NCI-H226 (cell line): Measurements from ENCODE around the gene MAOA.
"Not testable (repeated sequence)": the region's sequence is repeated elsewhere in the genome, so short reads cannot be mapped to it uniquely, and the experiment has no call there.

Experiments used
- DNase-seq: peaks from one replicate; pipeline ENCODE4 v3.0.0-alpha.2; 2015

Gene MAOA

DNA sequence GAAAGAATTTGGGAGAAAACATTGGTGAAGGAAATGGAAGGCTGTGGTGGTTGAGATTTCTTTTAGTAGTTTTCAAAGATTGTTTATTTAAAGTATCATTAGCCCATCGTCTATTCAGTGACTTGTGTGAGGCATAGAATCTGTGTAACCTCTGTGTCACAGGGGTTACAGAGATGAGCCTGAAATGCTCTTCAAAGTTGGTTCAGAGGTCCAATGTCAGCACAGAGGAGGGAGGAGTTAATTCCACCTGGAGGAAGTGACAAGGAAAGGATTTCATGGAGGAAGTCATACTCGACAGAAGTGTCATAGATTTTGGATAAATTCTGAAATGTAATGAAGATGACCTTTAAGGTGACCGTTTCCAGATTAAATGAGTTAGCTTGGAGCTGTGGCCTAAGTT is 8.2 kb downstream of the MAOA start:
- DNase-seq = no peak

DNA sequence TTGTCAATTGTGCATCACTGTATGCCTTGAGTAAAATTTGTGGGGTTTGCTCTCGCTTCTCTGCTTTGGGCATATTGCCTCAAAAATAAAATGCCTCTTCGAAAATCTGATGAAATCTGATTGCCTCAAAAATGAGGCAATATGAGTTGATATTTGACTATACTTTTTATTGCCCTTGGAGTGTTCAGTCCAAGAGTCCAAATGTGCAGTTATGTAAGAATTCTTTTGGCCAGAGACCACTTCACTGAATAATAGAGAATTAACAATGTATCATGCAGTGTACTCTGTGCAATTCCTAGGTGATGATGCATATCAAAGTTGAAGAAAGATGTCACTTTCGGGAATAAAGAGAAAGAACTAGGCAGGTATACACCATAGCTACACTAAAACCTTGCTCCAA is 8.6 kb downstream of the MAOA start:
- DNase-seq = no peak

DNA sequence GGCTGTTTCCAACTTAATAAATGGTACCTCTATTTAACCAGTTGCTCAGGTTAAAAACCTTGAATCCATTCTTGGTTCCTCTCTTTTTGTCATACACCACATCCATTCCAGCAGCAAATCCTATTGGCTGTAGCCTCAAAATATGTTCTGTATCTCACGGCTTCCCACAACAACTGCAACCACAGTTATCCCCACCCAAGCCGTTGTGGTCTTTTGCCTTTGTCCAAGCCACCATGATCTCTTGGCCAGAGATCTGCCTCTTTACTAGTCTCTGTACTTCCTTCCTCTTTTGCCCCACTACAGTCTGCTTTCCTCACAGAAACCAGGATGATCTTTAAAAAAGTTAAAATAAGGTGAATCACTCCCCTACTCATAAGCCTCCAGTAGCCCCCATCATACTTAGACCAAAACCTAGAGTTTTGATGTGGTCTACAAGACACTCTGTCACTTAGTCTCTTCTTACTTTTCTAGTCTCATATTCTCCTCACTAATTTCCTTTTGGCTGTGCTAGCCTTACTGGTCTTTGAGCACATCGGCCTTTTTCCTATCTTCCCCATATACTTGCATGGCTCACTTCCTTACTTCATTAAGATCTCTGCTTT is 10.3 kb downstream of the MAOA start:
- DNase-seq = no peak

DNA sequence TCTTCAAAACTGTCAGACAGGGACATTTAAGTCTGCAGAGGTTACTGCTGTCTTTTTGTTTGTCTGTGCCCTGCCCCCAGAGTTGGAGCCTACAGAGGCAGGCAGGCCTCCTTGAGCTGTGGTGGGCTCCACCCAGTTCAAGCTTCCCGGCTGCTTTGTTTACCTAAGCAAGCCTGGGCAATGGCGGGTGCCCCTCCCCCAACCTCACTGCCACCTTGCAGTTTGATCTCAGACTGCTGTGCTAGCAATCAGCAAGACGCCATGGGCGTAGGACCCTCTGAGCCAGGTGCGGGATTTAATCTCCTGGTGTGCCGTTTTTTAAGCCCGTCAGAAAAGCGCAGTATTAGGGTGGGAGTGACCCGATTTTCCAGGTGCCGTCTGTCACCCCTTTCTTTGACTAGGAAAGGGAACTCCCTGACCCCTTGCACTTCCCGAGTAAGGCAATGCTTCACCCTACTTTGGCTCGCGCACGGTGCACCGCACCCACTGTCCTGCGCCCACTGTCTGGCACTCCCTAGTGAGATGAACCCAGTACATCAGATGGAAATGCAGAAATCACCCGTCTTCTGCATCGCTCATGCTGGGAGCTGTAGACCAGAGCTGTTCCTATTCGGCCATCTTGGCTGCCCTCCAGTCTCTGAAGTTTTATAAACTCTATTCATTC is 20.0 kb downstream of the MAOA start:
- not testable (repeated sequence) for DNase-seq

DNA sequence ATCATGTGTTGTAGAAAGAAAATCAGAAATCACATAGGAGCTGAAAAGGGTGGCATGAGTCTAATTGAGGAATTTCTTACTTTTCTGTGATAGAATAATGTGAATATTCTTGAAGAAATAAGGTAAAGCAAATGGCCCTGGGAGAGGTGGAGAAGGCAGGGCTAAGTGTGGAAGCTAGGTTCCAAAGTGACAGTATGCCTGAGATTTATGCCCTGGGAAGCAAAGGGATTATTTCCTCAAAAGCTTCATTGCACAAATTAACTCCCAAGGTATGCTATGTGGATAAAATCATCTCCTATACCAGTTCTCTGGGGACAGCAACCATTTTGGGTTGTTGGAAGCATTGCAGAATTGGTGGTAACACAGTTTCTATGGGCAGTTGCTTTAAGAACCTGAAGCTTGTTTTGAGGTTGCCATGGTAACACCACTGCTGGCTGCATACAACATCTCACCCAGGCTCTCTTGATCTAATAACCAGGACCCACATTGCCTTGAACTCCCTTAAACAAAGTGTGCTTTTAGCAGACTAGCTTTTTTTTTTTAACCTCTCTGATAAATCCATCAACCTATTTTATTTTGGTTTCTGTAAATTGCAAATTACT is 21.0 kb downstream of the MAOA start:
- DNase-seq = no peak

DNA sequence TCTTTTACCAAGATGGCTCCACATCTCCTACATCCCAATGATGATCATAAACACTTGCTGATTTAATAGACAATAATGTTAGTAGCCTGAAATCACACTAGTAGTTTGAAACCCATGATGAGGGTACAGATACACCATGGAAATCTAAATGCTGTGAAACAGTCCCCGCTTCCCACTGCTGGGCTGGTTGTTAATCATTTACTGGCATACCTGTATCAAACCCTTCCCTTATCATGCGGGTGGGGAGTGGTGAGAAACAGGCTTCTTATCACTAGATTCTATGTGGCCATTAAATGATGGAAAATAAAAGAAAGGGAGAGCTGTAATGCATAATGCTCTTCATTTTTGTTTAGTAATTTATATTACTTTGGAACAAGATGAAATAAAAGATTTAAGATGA is 21.9 kb downstream of the MAOA start:
- DNase-seq = no peak

DNA sequence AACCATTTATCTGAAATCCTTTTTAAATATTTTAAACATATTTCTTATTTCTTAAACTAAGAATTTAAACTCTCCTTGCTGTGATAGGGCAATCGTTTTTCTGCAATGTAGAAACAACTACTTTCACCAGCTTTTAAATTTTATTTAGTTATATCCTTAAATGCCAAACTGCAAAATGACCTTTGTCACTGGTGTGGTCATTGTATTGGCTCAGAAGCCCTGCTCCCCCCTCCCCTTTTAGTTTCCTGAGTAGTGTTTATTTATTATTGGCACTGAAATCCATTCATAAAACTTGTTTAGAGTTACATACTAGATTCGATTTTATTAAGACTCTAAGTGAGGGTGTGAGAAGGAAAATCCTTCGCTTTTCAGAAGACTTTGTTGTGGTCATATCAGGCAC is 23.0 kb downstream of the MAOA start:
- no peak for DNase-seq

DNA sequence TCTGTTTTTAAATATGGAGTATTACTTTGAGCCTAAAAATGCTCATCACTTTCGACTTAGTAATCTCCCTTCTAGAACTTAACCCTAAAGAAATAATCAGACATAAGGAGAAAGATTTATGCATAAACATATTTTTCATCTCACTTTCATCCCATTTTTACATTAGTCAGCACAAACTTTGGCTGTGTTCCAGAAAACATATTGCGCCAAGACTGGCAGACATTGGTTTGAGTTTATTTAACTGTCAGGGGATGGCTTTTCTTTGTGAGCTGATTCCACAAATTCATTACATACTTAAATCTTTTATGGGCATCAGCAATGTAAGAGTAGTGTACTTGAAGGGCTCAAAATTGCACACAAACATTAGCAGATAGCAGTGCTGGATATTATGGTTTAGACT is 23.7 kb downstream of the MAOA start:
- peak; percentile 13 for DNase-seq

DNA sequence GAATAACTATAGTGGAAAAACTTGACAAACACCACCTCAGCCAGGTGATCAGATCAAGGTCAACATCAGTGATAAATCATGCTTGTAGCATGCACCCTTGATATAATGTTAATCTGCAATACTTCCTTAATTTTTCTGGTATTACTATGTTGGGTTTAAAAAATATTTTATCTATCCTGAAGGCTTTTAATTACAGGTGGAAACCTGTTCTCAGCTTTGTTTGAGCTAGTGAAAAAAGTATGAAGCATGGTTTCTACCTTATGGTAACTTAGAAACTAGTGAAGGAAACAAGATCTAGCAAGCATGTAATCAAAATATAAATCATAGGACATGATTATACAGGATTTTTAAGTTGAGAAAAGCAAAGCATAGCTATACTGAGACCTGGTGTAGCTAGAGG is 26.6 kb downstream of the MAOA start:
- no peak for DNase-seq

DNA sequence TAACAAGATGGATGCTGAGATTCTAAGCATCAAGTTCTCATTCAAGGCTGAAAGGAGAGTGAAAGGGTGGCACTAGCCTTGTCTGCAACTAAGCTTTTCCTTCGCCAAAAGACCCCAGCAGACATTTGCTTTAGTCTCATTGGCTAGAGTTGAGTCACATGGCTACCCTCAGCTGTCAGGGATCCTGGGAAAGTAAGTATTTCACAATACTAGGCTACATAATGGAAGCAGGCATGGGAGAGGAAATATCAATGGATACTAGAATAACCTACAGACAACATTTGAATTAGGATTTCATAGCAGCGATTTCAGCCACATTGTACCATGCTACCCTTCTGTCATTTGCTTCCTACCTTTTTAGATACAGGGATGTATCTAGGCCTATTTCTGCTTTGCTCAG is 29.1 kb downstream of the MAOA start:
- DNase-seq = no peak

DNA sequence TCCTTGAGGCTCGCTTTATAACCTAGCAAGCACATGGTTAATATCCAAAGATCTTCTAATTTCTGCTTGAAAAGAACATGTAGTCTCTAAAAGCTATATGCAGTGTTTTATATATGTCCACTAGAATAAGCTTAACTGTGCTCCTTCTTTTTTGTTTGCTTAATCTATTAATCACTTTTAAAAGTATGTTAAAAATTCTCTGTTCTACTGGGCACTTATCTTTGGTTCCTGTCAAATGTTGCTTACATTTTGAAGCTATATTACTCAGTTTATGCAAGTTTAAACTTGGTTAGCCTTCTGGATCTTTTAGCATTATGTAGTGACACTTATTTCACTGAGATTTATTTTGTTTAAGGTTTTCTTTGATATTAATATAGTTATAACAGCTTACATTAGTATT is 32.5 kb downstream of the MAOA start:
- no peak for DNase-seq

DNA sequence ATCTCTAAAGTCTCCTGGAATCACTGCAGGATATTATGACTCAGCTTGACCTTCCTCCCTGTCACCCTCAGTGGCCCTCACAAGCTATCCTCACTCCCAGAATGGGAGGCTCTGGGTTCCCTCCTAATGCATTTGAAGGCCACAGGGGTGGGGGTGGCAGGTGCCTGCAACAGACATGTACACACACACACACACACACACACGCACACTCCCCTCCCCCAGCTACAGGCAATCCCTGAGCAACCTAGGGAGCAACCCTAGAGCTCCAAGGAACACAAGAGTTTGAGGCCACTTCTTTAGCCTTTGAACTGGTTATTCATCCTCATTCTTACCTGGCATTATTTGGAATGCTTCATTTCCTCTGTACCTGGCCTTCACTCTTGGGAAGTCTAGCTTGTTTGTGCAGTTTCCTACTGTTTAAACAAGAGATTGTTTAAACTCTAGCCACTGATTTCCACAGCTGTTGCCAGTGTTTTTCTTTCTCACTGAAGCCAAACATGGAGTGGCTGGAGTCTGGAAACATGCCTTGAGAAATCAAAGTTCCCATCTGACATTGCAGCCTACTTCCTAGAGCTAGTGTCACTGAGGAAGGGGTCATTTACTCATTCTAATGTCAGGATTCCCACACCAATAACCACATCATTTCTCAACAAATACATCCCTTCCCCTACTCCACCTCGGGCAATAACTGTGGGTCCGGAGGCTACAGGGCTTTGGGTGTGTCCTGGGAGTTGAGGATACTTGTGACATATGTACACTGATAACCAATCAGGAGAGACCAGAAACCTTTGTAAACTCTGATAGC is 37.7 kb downstream of the MAOA start:
- DNase-seq = no peak

DNA sequence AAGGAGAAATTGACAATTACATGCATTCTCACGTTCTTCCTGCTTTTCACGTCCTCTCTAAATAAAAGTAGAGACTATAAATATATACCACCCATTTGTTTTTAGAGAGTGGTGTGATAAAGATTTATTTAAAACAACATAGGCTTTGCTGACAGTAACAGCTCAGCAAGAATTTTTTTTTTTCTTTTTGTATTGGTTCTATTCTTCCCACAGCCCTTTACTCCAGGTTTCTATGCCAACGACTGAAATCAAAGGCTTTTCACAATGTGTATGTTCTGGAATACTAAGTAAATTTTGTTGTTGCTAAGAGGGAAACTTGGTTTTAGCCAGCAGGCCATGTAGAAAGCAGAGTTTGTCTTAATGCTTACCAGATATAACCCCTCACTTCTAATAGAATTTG is 43.4 kb downstream of the MAOA start:
- no peak for DNase-seq

DNA sequence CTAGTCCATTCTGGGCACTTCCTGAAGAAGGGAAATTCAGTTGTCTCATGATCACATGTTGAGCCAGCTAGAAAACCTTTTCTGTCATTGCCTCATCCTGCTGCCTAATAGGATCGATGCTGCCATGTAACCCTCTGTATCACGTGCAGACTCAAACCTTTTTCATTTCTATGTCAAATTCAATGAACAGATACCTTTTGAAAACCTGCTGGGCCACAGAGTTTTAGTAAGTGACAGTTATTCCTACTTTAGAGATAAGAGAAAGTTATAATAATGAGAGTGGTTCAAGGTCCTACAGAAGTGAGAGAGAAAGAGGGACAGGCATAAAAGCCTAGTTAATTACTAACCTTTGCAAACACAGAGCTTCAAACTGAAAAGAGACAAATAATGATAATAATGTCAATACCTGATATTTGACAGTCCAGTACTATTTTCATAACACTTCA is 46.0 kb downstream of the MAOA start:
- no peak for DNase-seq

DNA sequence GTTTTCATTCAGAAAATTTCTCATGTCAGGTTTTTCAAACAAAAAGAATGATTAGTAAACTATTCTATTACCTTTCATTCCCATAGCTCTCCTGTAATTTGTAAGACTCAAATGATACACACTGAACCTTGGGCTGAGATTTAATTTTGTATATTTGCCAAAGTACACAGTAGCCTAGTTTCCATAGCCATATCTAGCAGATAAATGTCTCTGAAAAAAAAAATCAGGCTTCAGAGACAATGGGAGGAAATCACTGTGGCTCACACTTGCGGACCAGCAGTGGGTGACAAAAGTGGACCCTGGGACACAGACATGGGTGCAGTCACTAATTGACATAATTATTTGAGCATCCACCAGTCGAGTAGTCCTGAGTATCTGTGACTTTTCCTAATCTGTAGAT is 46.6 kb downstream of the MAOA start:
- no peak for DNase-seq

DNA sequence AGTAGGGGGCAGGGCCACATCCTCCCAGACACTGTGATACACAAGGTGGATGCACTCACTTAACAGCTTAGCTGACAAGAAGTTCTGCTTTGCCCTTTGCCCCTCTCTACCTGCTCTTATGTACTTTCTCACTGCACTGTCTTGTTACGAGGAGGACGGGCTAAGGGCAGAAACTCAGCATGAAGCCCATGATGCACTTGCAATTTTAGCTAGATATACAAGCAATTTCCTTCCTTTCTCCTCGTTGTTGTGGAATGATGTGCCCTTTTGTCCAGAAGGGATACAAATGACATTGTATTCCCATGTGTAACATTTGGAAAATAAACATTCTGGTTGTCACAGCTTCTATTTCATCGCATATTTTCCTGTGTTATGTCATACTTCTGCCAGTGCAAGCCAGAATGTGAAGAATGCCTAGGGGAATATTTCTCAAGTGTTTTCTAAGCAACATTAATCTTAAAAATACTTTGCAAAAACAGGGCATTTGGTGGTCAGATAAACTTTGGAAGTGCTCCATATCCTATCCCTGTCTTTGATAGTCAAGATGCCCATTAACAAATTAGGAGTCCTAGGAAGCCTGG is 47.2 kb downstream of the MAOA start:
- peak; percentile 71 for DNase-seq

DNA sequence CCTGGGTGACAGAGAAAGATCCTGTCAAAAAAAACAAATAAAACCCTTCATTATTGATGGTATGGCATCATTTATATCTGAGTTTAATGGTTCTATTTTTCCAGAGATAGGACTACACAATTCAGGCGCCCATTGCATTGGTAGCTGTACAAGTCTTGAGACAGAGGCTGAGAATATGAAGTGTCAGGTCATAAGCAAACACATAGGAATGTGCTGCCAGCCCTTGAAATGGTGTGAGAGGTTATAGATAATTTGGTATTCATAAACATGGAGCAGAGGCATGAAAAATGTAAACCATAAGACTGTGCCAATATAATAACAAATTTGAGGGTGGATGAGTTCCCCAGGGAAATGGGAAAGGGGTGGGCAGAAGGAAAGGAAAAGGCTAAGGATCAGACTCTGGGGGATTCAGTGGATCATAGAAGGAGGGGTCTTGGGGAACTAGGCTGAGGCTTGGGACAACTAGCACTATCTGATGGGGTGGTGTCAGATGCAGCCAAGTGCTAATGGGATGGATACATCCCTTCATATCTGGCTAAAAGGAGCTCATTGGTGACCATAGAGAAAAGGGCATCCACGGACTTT is 50.8 kb downstream of the MAOA start:
- DNase-seq = peak; percentile 18

DNA sequence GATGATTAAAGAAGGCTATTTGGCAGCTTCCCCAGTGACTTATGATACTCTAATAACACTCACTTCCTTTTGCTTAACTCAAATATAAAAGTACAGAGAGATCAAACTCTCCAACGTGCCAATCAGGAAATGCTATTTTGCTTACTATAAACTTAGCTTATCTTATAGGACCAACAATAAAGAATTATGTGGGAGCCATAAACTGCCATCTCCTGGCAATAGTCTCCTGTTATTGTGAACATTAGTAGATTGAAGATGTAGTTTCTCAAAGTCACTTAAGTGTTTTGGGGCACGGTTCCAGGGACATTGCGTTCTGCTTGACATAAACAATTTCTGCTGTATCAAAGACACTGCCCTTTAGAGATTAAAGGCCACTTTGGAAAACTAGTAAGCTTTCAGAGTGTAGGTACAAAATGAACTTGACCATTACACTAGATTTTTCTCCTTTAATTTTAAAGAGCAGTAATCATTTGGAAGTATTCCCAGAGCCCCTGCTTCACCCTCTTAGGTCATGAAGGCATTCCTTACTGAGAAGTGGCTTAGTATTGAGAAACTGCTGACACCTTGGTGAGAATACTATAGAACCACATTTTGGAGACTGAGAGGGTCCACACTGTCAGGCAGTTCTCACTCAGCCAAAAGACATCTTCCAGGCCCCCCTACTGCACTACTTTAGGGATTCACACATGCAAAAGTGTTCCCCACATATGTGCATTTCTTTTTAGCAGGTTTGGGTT is 51.9 kb downstream of the MAOA start:
- peak; percentile 25 for DNase-seq

DNA sequence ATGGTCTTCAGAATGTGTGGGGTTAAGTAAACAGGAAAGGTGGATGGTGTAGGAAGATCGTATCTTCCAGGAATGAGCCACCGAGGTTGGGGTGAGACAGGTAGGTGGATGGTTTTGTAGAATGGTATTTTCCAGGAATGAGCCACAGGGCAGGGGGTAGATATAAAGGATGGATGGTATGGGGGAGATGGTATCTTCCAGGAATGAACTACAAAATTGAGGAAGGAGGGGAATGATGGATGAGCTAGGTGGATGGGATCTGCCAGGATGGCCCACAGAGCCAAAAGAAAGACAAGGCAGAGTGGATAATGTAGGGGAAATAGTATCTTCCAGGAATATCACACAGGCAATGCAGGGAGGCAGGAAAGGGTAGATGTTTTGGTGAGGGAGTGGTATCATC is 60.0 kb downstream of the MAOA start:
- DNase-seq = no peak

DNA sequence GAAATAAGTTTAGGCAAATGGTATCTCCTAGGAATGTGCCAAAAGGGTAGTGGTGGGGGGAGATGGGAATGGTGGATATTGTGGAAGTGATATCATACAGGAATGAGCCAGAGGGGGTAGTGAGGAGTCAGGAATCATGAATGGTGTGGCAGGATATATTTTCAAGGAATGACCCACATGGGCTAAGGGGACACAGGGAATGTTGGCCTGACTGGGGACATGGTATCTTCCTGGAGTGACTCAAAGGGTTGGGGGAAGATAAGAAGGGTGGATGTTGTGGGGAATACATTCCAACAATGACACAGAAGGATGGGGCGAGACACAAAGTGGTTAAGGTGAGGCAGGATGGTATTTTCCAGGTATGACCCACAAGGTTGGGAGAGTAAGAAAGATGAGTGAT is 60.6 kb downstream of the MAOA start:
- peak; percentile 17 for DNase-seq

DNA sequence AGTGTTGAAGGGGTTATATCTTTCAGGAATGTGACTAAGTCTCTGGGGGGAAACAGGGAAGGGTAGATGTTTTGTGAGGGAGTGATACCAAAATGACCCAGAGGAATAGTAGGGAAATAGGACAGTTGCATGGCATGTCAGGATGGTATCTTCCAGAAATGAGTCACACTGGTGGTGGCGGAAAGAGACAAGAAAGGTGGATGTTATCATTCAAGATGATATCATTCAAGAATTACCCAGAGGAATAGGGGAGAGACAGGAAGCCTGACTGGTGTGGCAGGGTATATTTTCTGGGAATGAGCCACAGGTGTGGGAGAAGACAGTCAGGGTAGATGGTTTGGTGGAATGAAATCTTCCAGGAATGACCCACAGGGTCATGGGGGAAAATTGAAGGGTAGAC is 61.1 kb downstream of the MAOA start:
- DNase-seq = no peak

DNA sequence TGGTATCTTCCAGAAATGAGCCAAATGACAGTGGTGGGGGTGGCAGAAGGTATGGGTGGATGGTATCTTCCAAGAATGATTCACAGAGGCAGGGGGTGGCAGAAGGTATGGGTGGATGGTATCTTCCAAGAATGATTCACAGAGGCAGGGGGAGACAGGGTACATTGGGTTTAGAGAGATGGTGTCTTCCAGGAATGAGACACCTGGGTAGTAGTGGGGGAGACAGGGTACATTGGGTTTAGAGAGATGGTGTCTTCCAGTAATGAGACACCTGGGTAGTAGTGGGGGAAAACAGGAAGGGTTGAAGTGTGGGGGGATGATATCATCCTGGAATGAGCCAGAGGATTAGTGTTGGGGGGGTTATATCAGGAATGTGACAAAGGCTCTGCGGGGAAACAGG is 62.0 kb downstream of the MAOA start:
- DNase-seq = no peak
